GM23338 (cell line): ENCODE measurements around the gene NDST3. TPM values are rescaled to one million over a fixed set of nuclear protein-coding genes. Genes with fewer than 3 reads are reported as not detected.
A peak's percentile ranks its signal among the peaks of the same experiment; 100 is the strongest.

Experiments used
- ATAC-seq: fragments of 200-7000 bp; cut with Tn5 transposase; 3 replicates; pipeline ENCODE4 v1.9.1; 2020
- DNase-seq: peaks from one replicate; pipeline ENCODE4 v3.0.0-alpha.2; 2015; ENCODE audit warnings: low spot score
- H2AFZ ChIP-seq: fragments of 200-600 bp; sonication (generic); 2 replicates; pipeline ENCODE4 v1.8.0; 2016; ENCODE audit warnings: antibody characterized with exemption, mild to moderate bottlenecking, moderate library complexity
- H3F3A ChIP-seq: fragments of 200-600 bp; sonication (generic); replicated peaks from 2 replicates; pipeline ENCODE4 v1.8.0; 2017; ENCODE audit warnings: antibody characterized with exemption, mixed run types, low read depth
- H3K27ac ChIP-seq: fragments of 200-600 bp; sonication (generic); 2 replicates; pipeline ENCODE4 v1.6.1; 2016; ENCODE audit warnings: low read depth
- H3K27me3 ChIP-seq: fragments of 200-600 bp; sonication (generic); 2 replicates; pipeline ENCODE4 v1.8.0; 2016; ENCODE audit warnings: mild to moderate bottlenecking, mixed run types, moderate library complexity; ENCODE audit not compliant: insufficient read depth
- H3K36me3 ChIP-seq: fragments of 200-600 bp; sonication (generic); 2 replicates; pipeline ENCODE4 v1.8.0; 2016; ENCODE audit warnings: mild to moderate bottlenecking; ENCODE audit not compliant: insufficient read depth
- H3K4me1 ChIP-seq: fragments of 200-600 bp; sonication (generic); 2 replicates; pipeline ENCODE4 v1.8.0; 2016; ENCODE audit warnings: mild to moderate bottlenecking, moderate library complexity; ENCODE audit not compliant: insufficient read depth
- H3K4me2 ChIP-seq: fragments of 200-600 bp; sonication (generic); 2 replicates; pipeline ENCODE4 v1.7.1; 2017; ENCODE audit warnings: mixed run types
- H3K4me3 ChIP-seq: fragments of 200-600 bp; sonication (generic); 2 replicates; pipeline ENCODE4 v1.6.1; 2016; ENCODE audit warnings: mixed run types
- H3K79me2 ChIP-seq: fragments of 200-600 bp; sonication (generic); replicated peaks from 2 replicates; pipeline ENCODE4 v1.8.0; 2017; ENCODE audit warnings: mild to moderate bottlenecking; ENCODE audit not compliant: insufficient read depth
- H3K9me2 ChIP-seq: fragments of 200-600 bp; sonication (generic); 2 replicates; pipeline ENCODE4 v1.8.0; 2017; ENCODE audit not compliant: insufficient read depth
- H4K20me1 ChIP-seq: fragments of 200-600 bp; sonication (generic); replicated peaks from 2 replicates; pipeline ENCODE4 v1.8.0; 2017; ENCODE audit warnings: mild to moderate bottlenecking; ENCODE audit not compliant: insufficient read depth
- H3K27ac Mint-ChIP-seq: 2 replicates; pipeline ENCODE4 v1.8.0; 2020; ENCODE audit warnings: inconsistent platforms, mild to moderate bottlenecking, moderate library complexity, mixed read lengths
- H3K27me3 Mint-ChIP-seq: 3 replicates; pipeline ENCODE4 v1.8.0; 2022; ENCODE audit warnings: low read depth, mild to moderate bottlenecking, moderate library complexity, mixed read lengths, inconsistent platforms; ENCODE audit not compliant: insufficient read depth, poor library complexity
- H3K36me3 Mint-ChIP-seq: 3 replicates; pipeline ENCODE4 v1.8.0; 2021; ENCODE audit warnings: low read depth, mild to moderate bottlenecking, inconsistent platforms, moderate library complexity, mixed read lengths
- H3K4me1 Mint-ChIP-seq: 3 replicates; pipeline ENCODE4 v1.8.0; 2020; ENCODE audit warnings: mild to moderate bottlenecking, inconsistent platforms, mixed read lengths
- H3K4me3 Mint-ChIP-seq: 3 replicates; pipeline ENCODE4 v1.8.0; 2021; ENCODE audit warnings: moderate library complexity, mild to moderate bottlenecking, inconsistent platforms, mixed read lengths
- H3K9me3 Mint-ChIP-seq: 3 replicates; pipeline ENCODE4 v1.8.0; 2020; ENCODE audit warnings: moderate library complexity, mild to moderate bottlenecking, inconsistent platforms, mixed read lengths
- CREB1 ChIP-seq: fragments of 250-450 bp; sonication (Bioruptor Pico); IDR thresholded peaks from 2 replicates; pipeline ENCODE4 v1.5.0; 2020; ENCODE audit warnings: low read depth, mild to moderate bottlenecking, moderate library complexity
- EZH2phosphoT487 ChIP-seq: fragments of 200-600 bp; sonication (generic); IDR thresholded peaks from one replicate; pipeline ENCODE4 v1.8.1; 2018; ENCODE audit warnings: antibody characterized with exemption; ENCODE audit not compliant: unreplicated experiment
- JUNB ChIP-seq: IDR thresholded peaks from one replicate; pipeline ENCODE4 v1.6.1; 2016; ENCODE audit warnings: antibody characterized with exemption; ENCODE audit not compliant: unreplicated experiment
- NANOG ChIP-seq: IDR thresholded peaks from 2 replicates; pipeline ENCODE4 v1.6.1; 2016; ENCODE audit warnings: antibody characterized with exemption, borderline replicate concordance
- POLR2AphosphoS5 ChIP-seq: IDR thresholded peaks from 2 replicates; pipeline ENCODE4 v1.6.1; 2016; ENCODE audit warnings: antibody characterized with exemption, low read depth
- STAT1 ChIP-seq: IDR thresholded peaks from one replicate; pipeline ENCODE4 v1.6.1; 2016; ENCODE audit warnings: antibody characterized with exemption; ENCODE audit not compliant: unreplicated experiment
- ZNF114 ChIP-seq: fragments of 250-450 bp; sonication (Bioruptor Pico); IDR thresholded peaks from 2 replicates; pipeline ENCODE4 v1.5.0; 2020; ENCODE audit warnings: mild to moderate bottlenecking, moderate library complexity
- ZNF331 ChIP-seq: fragments of 250-450 bp; sonication (Bioruptor Pico); IDR thresholded peaks from 2 replicates; pipeline ENCODE4 v1.5.0; 2020; ENCODE audit warnings: low read depth, mild to moderate bottlenecking, moderate library complexity
- polyA plus RNA-seq: library from polyadenylated mRNA; unstranded; fragments of >200 nt; fragmentation: Nextera tagmentation; extraction: Ambion mirVana; gene quantifications from 2 replicates; pipeline ENCODE4 v1.2.1, GENCODE V29; 2016
- total RNA-seq: library from RNA; depleted of rRNA; stranded (reverse); fragments of >200 nt; shearing (Covaris generic); gene quantifications from 2 replicates; pipeline ENCODE4 v1.2.3, GENCODE V29; 2014
- TF ChIP-seq, protein P1 (sequence below): fragments of 250-450 bp; sonication (Bioruptor Pico); IDR thresholded peaks from 2 replicates; pipeline ENCODE4 v1.5.0; 2020; ENCODE audit warnings: mild to moderate bottlenecking, moderate library complexity
- TF ChIP-seq, protein P2 (sequence below): IDR thresholded peaks from one replicate; pipeline ENCODE4 v1.6.1; 2018; ENCODE audit warnings: antibody characterized with exemption; ENCODE audit not compliant: unreplicated experiment
- TF ChIP-seq, protein P3 (sequence below): IDR thresholded peaks from 2 replicates; pipeline ENCODE4 v1.6.1; 2016; ENCODE audit warnings: antibody characterized with exemption

NDST3 gene
- total and polyA plus RNA-seq, 2 experiments from 2014 or later: 0.19 to 0.56 TPM

DNA sequence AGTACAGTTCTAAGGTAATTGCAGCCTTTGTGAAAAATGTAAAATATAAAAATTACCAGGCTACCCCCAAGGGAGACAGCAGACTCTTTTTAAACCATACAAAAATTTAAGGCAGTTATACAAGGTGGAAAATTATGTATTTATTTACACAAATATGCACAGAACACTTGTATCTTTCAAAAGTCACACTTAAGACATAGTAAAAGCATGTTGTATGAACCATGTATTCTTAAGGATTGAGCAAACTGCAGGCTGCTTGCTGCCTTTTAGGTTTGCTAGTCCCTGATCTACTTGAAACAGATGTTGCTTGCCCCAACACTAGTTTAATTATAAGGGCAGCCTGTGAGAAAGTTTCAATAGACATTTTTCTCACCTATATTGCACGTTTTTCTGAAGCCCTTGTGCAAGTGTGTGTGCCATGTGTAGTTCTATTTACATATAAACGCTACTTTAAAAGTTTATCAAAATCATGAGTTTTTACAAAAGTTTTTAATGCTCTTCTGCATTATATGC lies 245.7 kb downstream of the NDST3 start:
- peaks cover 23% of the 10 kb centered on the region for H3F3A ChIP-seq
- peaks cover 3% of the 10 kb centered on the region; the same call in 2 of the 3 replicates for H3K9me3 Mint-ChIP-seq
- H3K36me3 Mint-ChIP-seq: peaks cover 38% of the 10 kb centered on the region
- peaks cover 23% of the 10 kb centered on the region for H3K4me1 ChIP-seq
- H2AFZ ChIP-seq: no peak overlapping the region
- H4K20me1 ChIP-seq: peaks cover 5% of the 10 kb centered on the region; the same call in 1 of the 2 replicates
- peaks cover 15% of the 10 kb centered on the region; the same call in 1 of the 2 replicates for H3K36me3 ChIP-seq
- H3K79me2 ChIP-seq: peaks cover 15% of the 10 kb centered on the region
- H3K9me2 ChIP-seq: no peaks in the 10 kb centered on the region
- H3K27me3 ChIP-seq: no peaks in the 10 kb centered on the region
- ATAC-seq (no peak), DNase-seq (no peak)
- H3K27ac ChIP-seq: peak overlapping the region; percentile 93
- peak overlapping the region; percentile 91 for H3K4me3 Mint-ChIP-seq
- peak overlapping the region; percentile 99 for H3K27ac Mint-ChIP-seq
- peak overlapping the region; percentile 96 for H3K4me2 ChIP-seq
- H3K27me3 Mint-ChIP-seq: peaks cover 14% of the 10 kb centered on the region
- peaks cover 18% of the 10 kb centered on the region for H3K4me1 Mint-ChIP-seq
- TF ChIP-seq POLR2AphosphoS5 (no peak), JUNB (no peak), NANOG (no peak), STAT1 (no peak), ZNF331 (CRISPR knock-in tag) (no peak), EZH2phosphoT487 (no peak), ZNF114 (CRISPR knock-in tag) (no peak), CREB1 (CRISPR knock-in tag) (no peak)
- TF ChIP-seq, protein P1, sequence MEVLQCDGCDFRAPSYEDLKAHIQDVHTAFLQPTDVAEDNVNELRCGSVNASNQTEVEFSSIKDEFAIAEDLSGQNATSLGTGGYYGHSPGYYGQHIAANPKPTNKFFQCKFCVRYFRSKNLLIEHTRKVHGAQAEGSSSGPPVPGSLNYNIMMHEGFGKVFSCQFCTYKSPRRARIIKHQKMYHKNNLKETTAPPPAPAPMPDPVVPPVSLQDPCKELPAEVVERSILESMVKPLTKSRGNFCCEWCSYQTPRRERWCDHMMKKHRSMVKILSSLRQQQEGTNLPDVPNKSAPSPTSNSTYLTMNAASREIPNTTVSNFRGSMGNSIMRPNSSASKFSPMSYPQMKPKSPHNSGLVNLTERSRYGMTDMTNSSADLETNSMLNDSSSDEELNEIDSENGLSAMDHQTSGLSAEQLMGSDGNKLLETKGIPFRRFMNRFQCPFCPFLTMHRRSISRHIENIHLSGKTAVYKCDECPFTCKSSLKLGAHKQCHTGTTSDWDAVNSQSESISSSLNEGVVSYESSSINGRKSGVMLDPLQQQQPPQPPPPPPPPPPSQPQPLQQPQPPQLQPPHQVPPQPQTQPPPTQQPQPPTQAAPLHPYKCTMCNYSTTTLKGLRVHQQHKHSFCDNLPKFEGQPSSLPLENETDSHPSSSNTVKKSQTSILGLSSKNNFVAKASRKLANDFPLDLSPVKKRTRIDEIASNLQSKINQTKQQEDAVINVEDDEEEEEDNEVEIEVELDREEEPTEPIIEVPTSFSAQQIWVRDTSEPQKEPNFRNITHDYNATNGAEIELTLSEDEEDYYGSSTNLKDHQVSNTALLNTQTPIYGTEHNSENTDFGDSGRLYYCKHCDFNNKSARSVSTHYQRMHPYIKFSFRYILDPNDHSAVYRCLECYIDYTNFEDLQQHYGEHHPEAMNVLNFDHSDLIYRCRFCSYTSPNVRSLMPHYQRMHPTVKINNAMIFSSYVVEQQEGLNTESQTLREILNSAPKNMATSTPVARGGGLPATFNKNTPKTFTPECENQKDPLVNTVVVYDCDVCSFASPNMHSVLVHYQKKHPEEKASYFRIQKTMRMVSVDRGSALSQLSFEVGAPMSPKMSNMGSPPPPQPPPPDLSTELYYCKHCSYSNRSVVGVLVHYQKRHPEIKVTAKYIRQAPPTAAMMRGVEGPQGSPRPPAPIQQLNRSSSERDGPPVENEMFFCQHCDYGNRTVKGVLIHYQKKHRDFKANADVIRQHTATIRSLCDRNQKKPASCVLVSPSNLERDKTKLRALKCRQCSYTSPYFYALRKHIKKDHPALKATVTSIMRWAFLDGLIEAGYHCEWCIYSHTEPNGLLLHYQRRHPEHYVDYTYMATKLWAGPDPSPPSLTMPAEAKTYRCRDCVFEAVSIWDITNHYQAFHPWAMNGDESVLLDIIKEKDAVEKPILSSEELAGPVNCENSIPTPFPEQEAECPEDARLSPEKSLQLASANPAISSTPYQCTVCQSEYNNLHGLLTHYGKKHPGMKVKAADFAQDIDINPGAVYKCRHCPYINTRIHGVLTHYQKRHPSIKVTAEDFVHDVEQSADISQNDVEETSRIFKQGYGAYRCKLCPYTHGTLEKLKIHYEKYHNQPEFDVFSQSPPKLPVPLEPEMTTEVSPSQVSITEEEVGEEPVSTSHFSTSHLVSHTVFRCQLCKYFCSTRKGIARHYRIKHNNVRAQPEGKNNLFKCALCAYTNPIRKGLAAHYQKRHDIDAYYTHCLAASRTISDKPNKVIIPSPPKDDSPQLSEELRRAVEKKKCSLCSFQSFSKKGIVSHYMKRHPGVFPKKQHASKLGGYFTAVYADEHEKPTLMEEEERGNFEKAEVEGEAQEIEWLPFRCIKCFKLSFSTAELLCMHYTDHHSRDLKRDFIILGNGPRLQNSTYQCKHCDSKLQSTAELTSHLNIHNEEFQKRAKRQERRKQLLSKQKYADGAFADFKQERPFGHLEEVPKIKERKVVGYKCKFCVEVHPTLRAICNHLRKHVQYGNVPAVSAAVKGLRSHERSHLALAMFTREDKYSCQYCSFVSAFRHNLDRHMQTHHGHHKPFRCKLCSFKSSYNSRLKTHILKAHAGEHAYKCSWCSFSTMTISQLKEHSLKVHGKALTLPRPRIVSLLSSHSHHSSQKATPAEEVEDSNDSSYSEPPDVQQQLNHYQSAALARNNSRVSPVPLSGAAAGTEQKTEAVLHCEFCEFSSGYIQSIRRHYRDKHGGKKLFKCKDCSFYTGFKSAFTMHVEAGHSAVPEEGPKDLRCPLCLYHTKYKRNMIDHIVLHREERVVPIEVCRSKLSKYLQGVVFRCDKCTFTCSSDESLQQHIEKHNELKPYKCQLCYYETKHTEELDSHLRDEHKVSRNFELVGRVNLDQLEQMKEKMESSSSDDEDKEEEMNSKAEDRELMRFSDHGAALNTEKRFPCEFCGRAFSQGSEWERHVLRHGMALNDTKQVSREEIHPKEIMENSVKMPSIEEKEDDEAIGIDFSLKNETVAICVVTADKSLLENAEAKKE (CRISPR knock-in tag): no peak
- TF ChIP-seq, protein P2, sequence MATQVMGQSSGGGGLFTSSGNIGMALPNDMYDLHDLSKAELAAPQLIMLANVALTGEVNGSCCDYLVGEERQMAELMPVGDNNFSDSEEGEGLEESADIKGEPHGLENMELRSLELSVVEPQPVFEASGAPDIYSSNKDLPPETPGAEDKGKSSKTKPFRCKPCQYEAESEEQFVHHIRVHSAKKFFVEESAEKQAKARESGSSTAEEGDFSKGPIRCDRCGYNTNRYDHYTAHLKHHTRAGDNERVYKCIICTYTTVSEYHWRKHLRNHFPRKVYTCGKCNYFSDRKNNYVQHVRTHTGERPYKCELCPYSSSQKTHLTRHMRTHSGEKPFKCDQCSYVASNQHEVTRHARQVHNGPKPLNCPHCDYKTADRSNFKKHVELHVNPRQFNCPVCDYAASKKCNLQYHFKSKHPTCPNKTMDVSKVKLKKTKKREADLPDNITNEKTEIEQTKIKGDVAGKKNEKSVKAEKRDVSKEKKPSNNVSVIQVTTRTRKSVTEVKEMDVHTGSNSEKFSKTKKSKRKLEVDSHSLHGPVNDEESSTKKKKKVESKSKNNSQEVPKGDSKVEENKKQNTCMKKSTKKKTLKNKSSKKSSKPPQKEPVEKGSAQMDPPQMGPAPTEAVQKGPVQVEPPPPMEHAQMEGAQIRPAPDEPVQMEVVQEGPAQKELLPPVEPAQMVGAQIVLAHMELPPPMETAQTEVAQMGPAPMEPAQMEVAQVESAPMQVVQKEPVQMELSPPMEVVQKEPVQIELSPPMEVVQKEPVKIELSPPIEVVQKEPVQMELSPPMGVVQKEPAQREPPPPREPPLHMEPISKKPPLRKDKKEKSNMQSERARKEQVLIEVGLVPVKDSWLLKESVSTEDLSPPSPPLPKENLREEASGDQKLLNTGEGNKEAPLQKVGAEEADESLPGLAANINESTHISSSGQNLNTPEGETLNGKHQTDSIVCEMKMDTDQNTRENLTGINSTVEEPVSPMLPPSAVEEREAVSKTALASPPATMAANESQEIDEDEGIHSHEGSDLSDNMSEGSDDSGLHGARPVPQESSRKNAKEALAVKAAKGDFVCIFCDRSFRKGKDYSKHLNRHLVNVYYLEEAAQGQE: no peak
- TF ChIP-seq, protein P3, sequence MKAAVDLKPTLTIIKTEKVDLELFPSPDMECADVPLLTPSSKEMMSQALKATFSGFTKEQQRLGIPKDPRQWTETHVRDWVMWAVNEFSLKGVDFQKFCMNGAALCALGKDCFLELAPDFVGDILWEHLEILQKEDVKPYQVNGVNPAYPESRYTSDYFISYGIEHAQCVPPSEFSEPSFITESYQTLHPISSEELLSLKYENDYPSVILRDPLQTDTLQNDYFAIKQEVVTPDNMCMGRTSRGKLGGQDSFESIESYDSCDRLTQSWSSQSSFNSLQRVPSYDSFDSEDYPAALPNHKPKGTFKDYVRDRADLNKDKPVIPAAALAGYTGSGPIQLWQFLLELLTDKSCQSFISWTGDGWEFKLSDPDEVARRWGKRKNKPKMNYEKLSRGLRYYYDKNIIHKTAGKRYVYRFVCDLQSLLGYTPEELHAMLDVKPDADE: no peak
- peak overlapping the region; percentile 95 for H3K4me3 ChIP-seq
